ENCODE results near the gene SLC20A1. TPM values are rescaled to one million over a fixed set of nuclear protein-coding genes. Genes with fewer than 3 reads are reported as not detected.

SLC20A1 gene
- total RNA-seq, 4 donors from 2014 or later = 19.2 to 50.6 (median 34.5) TPM

DNA sequence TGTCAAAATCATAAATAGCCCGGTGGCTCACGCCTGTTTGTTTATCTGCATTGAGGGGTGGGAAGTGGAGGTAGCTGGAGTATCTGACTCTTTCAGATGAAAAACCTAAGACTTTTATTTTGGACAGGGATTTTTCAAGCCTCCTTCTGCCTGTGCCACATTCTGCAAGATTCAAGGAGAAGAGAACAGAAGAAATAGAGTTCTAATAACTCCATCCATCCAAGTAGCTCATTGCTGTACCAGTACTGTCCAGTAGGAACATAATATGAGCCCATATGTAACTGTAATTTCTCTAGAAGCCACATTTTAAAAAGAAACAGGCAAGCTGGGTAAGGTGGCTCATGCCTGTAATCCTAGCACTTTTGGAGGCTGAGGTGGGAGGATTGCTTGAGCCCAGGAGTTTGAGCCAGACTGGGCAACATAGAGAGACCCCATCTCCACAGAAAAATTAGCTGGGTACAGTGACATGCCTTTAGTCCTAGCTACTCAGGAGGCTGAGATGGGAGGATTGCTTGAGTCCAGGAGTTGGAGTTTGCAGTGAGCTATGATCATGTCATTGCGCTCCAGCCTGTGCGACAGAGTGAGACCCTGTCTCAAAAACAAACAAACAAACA lies 39.6 kb downstream of the SLC20A1 start:
- H3K9me3 ChIP-seq = no peaks in the 10 kb centered on the region
- H3K4me3 ChIP-seq = no peak overlapping the region
- 80% methylated on average over 4 of the region's 4 CpGs for WGBS
- TF ChIP-seq POLR2A (IDR thresholded peaks at IDR 0.05) (no peak), CTCF (IDR thresholded peaks at IDR 0.05) (no peak), EP300 (IDR thresholded peaks at IDR 0.05) (no peak), POLR2AphosphoS5 (IDR thresholded peaks at IDR 0.05) (no peak)
- H3K36me3 ChIP-seq = no peaks in the 10 kb centered on the region
- no peak overlapping the region for H3K27ac ChIP-seq
- H3K4me1 ChIP-seq = peaks cover 14% of the 10 kb centered on the region
- H3K27me3 ChIP-seq = no peaks in the 10 kb centered on the region
- no peak for DNase-seq (ENCODE audit: low spot score in 2 of 2)

DNA sequence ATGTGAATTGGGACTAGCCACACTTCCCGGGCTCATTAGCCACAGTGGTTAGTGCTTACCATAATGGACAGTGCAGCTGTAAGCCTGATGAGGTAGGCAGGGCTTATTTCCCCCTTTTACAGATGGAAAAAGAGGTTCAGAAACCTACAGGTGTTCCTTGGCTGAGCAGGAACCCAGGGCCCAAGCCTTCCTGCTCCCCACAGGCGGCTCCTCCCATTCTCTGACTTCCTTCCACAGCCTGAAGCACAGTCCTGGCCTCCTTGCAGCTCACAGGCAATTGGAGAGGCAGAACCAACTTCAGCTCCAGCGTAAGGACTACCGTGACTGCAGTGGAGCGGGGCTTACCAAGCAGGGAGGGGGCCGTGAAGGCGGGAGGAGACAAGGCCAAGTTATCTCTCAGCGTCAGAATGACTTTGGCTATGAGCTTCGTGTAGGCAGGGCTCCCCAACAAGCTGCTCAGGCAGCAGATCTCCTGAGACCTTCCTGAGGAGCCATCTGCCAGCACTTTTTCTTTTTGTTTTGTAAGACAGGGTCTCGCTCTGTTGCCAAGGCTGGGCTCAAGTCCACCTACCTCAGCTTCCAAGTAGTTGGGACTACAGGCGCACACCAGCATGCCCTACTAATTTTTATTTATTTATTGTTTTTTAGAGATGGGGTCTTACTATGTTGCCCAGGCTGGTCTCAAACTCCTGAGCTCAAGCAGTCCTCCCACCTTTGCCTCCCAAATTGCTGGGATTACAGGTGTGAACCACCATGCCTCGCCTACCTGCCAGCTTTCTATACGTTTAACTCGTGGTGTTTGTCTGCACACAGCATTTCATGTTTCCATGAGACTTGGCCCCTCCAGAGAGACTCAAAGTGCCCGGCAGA lies 40.8 kb downstream of the SLC20A1 start:
- Histone ChIP-seq H3K4me3 (no peak overlapping the region), H3K27ac (no peak overlapping the region), H3K27me3 (no peaks in the 10 kb centered on the region), H3K36me3 (no peaks in the 10 kb centered on the region), H3K9me3 (no peaks in the 10 kb centered on the region), H3K4me1 (peaks cover 15% of the 10 kb centered on the region)
- 74% methylated on average over 15 of the region's 15 CpGs for WGBS
- DNase-seq (ENCODE audit: low spot score in 2 of 2) = peak in 1 of 2 donors; percentile 55
- TF ChIP-seq POLR2A (IDR thresholded peaks at IDR 0.05) (no peak), EP300 (IDR thresholded peaks at IDR 0.05) (no peak), POLR2AphosphoS5 (IDR thresholded peaks at IDR 0.05) (no peak), CTCF (IDR thresholded peaks at IDR 0.05) (no peak)

DNA sequence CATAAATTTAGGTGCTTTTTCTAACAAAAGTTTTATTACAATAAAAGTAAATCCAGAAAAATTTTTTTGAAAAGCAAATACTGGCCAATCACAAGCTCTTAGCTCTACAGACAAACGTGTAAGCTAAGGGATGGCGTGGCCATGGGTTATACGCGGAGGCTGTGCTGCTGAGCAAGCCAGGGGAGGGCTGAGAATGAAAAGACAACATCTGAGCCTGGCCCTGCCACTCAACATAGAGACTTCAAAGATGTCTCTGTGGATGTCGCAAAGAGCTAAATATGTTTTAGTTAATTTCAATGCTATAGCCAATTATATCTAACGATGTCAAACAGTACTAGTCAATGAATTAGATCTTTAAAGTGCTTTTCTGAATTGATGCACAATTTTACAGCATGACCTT lies 41.8 kb downstream of the SLC20A1 start:
- Histone ChIP-seq H3K4me1 (peaks cover 24% of the 10 kb centered on the region), H3K27ac (no peak overlapping the region), H3K9me3 (no peaks in the 10 kb centered on the region), H3K4me3 (no peak overlapping the region), H3K27me3 (no peaks in the 10 kb centered on the region), H3K36me3 (no peaks in the 10 kb centered on the region)
- no peak for TF ChIP-seq POLR2AphosphoS5 (IDR thresholded peaks at IDR 0.05)
- TF ChIP-seq POLR2A (IDR thresholded peaks at IDR 0.05) = no peak
- 86% methylated on average over 6 of the region's 6 CpGs for WGBS
- DNase-seq (ENCODE audit: low spot score in 2 of 2) = no peak

- no peak for TF ChIP-seq CTCF (IDR thresholded peaks at IDR 0.05)
- TF ChIP-seq EP300 (IDR thresholded peaks at IDR 0.05) = no peak
- TF ChIP-seq POLR2AphosphoS5 (IDR thresholded peaks at IDR 0.05) = no peak
- no peak for TF ChIP-seq POLR2A (IDR thresholded peaks at IDR 0.05)
- 89% methylated on average over 14 of the region's 14 CpGs for WGBS
- no peaks in the 10 kb centered on the region for H3K9me3 ChIP-seq
- no peaks in the 10 kb centered on the region for H3K27me3 ChIP-seq
- peak in 1 of 2 donors; percentile 34 for DNase-seq (ENCODE audit: low spot score in 2 of 2)
- H3K27ac ChIP-seq = no peak overlapping the region
- H3K4me1 ChIP-seq = peaks cover 32% of the 10 kb centered on the region
- H3K4me3 ChIP-seq = no peak overlapping the region
- H3K36me3 ChIP-seq = no peaks in the 10 kb centered on the region
Measured at GRCh38 chr2:112688086-112688880, 42.5 kb downstream of the SLC20A1 start.

- no peak overlapping the region for H3K27ac ChIP-seq
- 38% methylated on average over 9 of the region's 9 CpGs for WGBS
- H3K9me3 ChIP-seq = no peaks in the 10 kb centered on the region
- TF ChIP-seq EP300 (IDR thresholded peaks at IDR 0.05) (no peak), CTCF (IDR thresholded peaks at IDR 0.05) (peak; percentile 53 to 61), POLR2A (IDR thresholded peaks at IDR 0.05) (no peak)
- peaks cover 29% of the 10 kb centered on the region for H3K4me1 ChIP-seq
- H3K27me3 ChIP-seq = no peaks in the 10 kb centered on the region
- peak in 1 of 2 donors; percentile 85 for DNase-seq (ENCODE audit: low spot score in 2 of 2)
- peak overlapping the region; percentile 8 for H3K4me3 ChIP-seq
- no peaks in the 10 kb centered on the region for H3K36me3 ChIP-seq
Measured at GRCh38 chr2:112690853-112691401, 45.2 kb downstream of the SLC20A1 start.
